Measurements from ENCODE around the gene TAGLN2. TPM values are rescaled to one million over a fixed set of nuclear protein-coding genes. Genes with fewer than 3 reads are reported as not detected.

Gene TAGLN2
- total RNA-seq, 1 donor: 397 TPM

- H3K4me1 ChIP-seq (ENCODE audit: insufficient read depth, low read length): no peaks in the 10 kb centered on the region
- H3K9me3 ChIP-seq (ENCODE audit: low read depth, low read length): no peaks in the 10 kb centered on the region
- H3K27me3 ChIP-seq (ENCODE audit: insufficient read depth, low read length): no peaks in the 10 kb centered on the region
These were observed 54.6 kb downstream of the TAGLN2 start for GRCh38 chr1:159870704-159871103.

GRCh38 chr1:159869607-159870006, 55.7 kb downstream of the TAGLN2 start:
- Histone ChIP-seq H3K9me3 (ENCODE audit: low read depth, low read length) (no peaks in the 10 kb centered on the region), H3K4me3 (ENCODE audit: low read length) (no peak overlapping the region), H3K27me3 (ENCODE audit: insufficient read depth, low read length) (no peaks in the 10 kb centered on the region), H3K4me1 (ENCODE audit: insufficient read depth, low read length) (no peaks in the 10 kb centered on the region)

More at GRCh38 chr1:159870704-159871103, 54.6 kb downstream of the TAGLN2 start:
- no peak overlapping the region for H3K4me3 ChIP-seq (ENCODE audit: low read length)

GRCh38 chr1:159869173-159869572, 56.1 kb downstream of the TAGLN2 start:
- Histone ChIP-seq H3K4me3 (ENCODE audit: low read length) (no peak overlapping the region), H3K9me3 (ENCODE audit: low read depth, low read length) (no peaks in the 10 kb centered on the region), H3K4me1 (ENCODE audit: insufficient read depth, low read length) (no peaks in the 10 kb centered on the region), H3K27me3 (ENCODE audit: insufficient read depth, low read length) (no peaks in the 10 kb centered on the region)

- H3K4me1 ChIP-seq (ENCODE audit: insufficient read depth, low read length): no peaks in the 10 kb centered on the region
- no peaks in the 10 kb centered on the region for H3K9me3 ChIP-seq (ENCODE audit: low read depth, low read length)
- no peak overlapping the region for H3K4me3 ChIP-seq (ENCODE audit: low read length)
- no peaks in the 10 kb centered on the region for H3K27me3 ChIP-seq (ENCODE audit: insufficient read depth, low read length)
These were observed 56.5 kb downstream of the TAGLN2 start for GRCh38 chr1:159868766-159869165.

Other genes starting within 250 kb of the TAGLN2 start
- gene CRP, start 210.9 kb downstream of the TAGLN2 start, total RNA-seq: 0.42 TPM
- gene DUSP23, start 144.5 kb downstream of the TAGLN2 start, total RNA-seq: 6.3 TPM
- 15.2 TPM for gene FCRL6, start 123.1 kb downstream of the TAGLN2 start, total RNA-seq
- gene SLAMF8, start 98.6 kb downstream of the TAGLN2 start, total RNA-seq: 0.84 TPM
- 0.10 TPM for gene VSIG8, start 62.9 kb downstream of the TAGLN2 start, total RNA-seq
- 2.4 TPM for gene CFAP45, start 25.3 kb downstream of the TAGLN2 start, total RNA-seq
- not detected for gene IGSF9, start 20.1 kb upstream of the TAGLN2 start, total RNA-seq
- 0.63 TPM for gene SLAMF9, start 28.7 kb upstream of the TAGLN2 start, total RNA-seq
- 1.6 TPM for gene PIGM, start 106.5 kb upstream of the TAGLN2 start, total RNA-seq
- not detected for gene KCNJ10, start 144.7 kb upstream of the TAGLN2 start, total RNA-seq
- gene KCNJ9, start 156.0 kb upstream of the TAGLN2 start, total RNA-seq: not detected
- 12.9 TPM for gene IGSF8, start 173.1 kb upstream of the TAGLN2 start, total RNA-seq
- gene ATP1A2, start 190.3 kb upstream of the TAGLN2 start, total RNA-seq: 0.10 TPM
- gene ATP1A4, start 226.1 kb upstream of the TAGLN2 start, total RNA-seq: under 0.01 TPM

Data from mononuclear cell (primary cell).